ENCODE data around the gene GREB1.
A peak's percentile ranks its signal among the peaks of the same experiment; 100 is the strongest.

Gene GREB1

GRCh38 chr2:11533278-11534070, at the start of gene GREB1:
Gene GREB1 (plus strand): TSS chr2:11534045. CDS start chr2:11556615, 22,570 bp downstream.
- DNase-seq, result no peak

- DNase-seq, result no peak
Measured at GRCh38 chr2:11488809-11489208, 45.0 kb upstream of the GREB1 start.

GRCh38 chr2:11490194-11490593, 43.7 kb upstream of the GREB1 start:
- DNase-seq, result no peak

GRCh38 chr2:11491348-11491933, 42.4 kb upstream of the GREB1 start:
- DNase-seq, result no peak

GRCh38 chr2:11492244-11492643, 41.6 kb upstream of the GREB1 start:
- DNase-seq, result no peak

GRCh38 chr2:11492720-11493119, 41.1 kb upstream of the GREB1 start:
- DNase-seq, result no peak

- no peak for DNase-seq
Measured at GRCh38 chr2:11493282-11493681, 40.6 kb upstream of the GREB1 start.

GRCh38 chr2:11494310-11494709, 39.5 kb upstream of the GREB1 start:
- DNase-seq, result no peak

GRCh38 chr2:11495844-11496681, 37.8 kb upstream of the GREB1 start:
- DNase-seq, result peak in 18 of 56 donors; percentile 11 to 74 (median 24)

- peak in 49 of 56 donors; percentile 20 to 88 (median 60) for DNase-seq
Measured at GRCh38 chr2:11498543-11499034, 35.3 kb upstream of the GREB1 start.

GRCh38 chr2:11499081-11499743, 34.6 kb upstream of the GREB1 start:
- DNase-seq, result peak in 38 of 56 donors; percentile 6 to 74 (median 46)

- DNase-seq, result no peak
Measured at GRCh38 chr2:11500702-11501303, 33.0 kb upstream of the GREB1 start.

GRCh38 chr2:11502740-11503292, 31.0 kb upstream of the GREB1 start:
- no peak for DNase-seq

GRCh38 chr2:11503354-11503927, 30.4 kb upstream of the GREB1 start:
- no peak for DNase-seq

- DNase-seq, result no peak
Measured at GRCh38 chr2:11505652-11506610, 27.9 kb upstream of the GREB1 start.

GRCh38 chr2:11506611-11506969, 27.3 kb upstream of the GREB1 start:
- peak in 2 of 56 donors; percentile 4 to 27 for DNase-seq

- peak in 1 of 56 donors; percentile 7 for DNase-seq
Measured at GRCh38 chr2:11507517-11507916, 26.3 kb upstream of the GREB1 start.

- DNase-seq, result peak in 28 of 56 donors; percentile 11 to 65 (median 25)
Measured at GRCh38 chr2:11508279-11508678, 25.6 kb upstream of the GREB1 start.
